IMR-90 (cell line): ENCODE measurements around the gene ACOX3. TPM values are rescaled to one million over a fixed set of nuclear protein-coding genes. Genes with fewer than 3 reads are reported as not detected.

ENCODE experiments used
- CEBPB ChIP-seq: IDR thresholded peaks from 2 replicates; pipeline ENCODE4 v1.6.1; 2012; ENCODE audit warnings: low read depth, low read length, improper control_type of control experiment
- NFE2L2 ChIP-seq: fragments of 150-350 bp; IDR thresholded peaks from 2 replicates; pipeline ENCODE4 v1.6.1; 2016; ENCODE audit warnings: low read depth, mild to moderate bottlenecking, low read length
- SMC3 ChIP-seq: fragments of 150-350 bp; IDR thresholded peaks from 2 replicates; pipeline ENCODE4 v1.6.1; 2016; ENCODE audit warnings: low read depth, mild to moderate bottlenecking, antibody characterized with exemption, low read length, moderate library complexity
- USF2 ChIP-seq: fragments of 150-350 bp; IDR thresholded peaks from 2 replicates; pipeline ENCODE4 v1.6.1; 2017; ENCODE audit warnings: mild to moderate bottlenecking, antibody characterized with exemption, low read length, low read depth
- polyA plus RNA-seq, 3 experiments: library from polyadenylated mRNA; depleted of rRNA; stranded (reverse); fragments of >200 nt; gene quantifications; 2 replicates each; pipeline ENCODE4 v1.2.3, GENCODE V29; 2012; ENCODE audit warnings: low replicate concordance in 1 of 3
- total RNA-seq: library from RNA; depleted of rRNA; stranded (reverse); fragments of >200 nt; gene quantifications from 2 replicates; pipeline ENCODE4 v1.2.3, GENCODE V29; 2012

The ACOX3 gene
- total and polyA plus RNA-seq, 2 of the 4 experiments (the other 2 are of a cell fraction), result 15.2 to 25.8 TPM

- no peak for TF ChIP-seq NFE2L2
- no peak for TF ChIP-seq CEBPB
- TF ChIP-seq USF2, result no peak
- no peak for TF ChIP-seq SMC3
Measured at GRCh38 chr4:8472158-8472688, 31.7 kb upstream of the ACOX3 start (continued).
